ENCODE results near the gene EXO5. TPM values are rescaled to one million over a fixed set of nuclear protein-coding genes. Genes with fewer than 3 reads are reported as not detected.
A peak's percentile ranks its signal among the peaks of the same experiment; 100 is the strongest.

EXO5 gene
- total and polyA plus RNA-seq, 2 of the 13 experiments (the other 11 are each of a cell fraction or from before 2014, with no cell fraction given), result 9.9 to 20.5 TPM

GRCh38 chr1:40508375-40509341 lies at the start of gene EXO5 (continued):
- peak; percentile 41; the same call in 1 of the 2 replicates for TF ChIP-seq ZNF703 (CRISPR knock-in tag; IDR thresholded peaks at IDR 0.05; ENCODE audit: borderline replicate concordance)
- peak; percentile 94 for TF ChIP-seq ZMYM4 (CRISPR knock-in tag; IDR thresholded peaks at IDR 0.05)
- TF ChIP-seq ZNF652 (CRISPR knock-in tag; IDR thresholded peaks at IDR 0.05; ENCODE audit: borderline replicate concordance, low read depth), result no peak
- TF ChIP-seq ZKSCAN8 (CRISPR knock-in tag; IDR thresholded peaks at IDR 0.05; ENCODE audit: borderline replicate concordance), result no peak
- peak; percentile 54; the same call in 1 of the 2 replicates for TF ChIP-seq ZMYM2 (CRISPR knock-in tag; IDR thresholded peaks at IDR 0.05)
- peak; percentile 93 for TF ChIP-seq RBFOX2 (IDR thresholded peaks at IDR 0.05; ENCODE audit: low read depth, low read length)
- TF ChIP-seq ETV5 (CRISPR knock-in tag; IDR thresholded peaks at IDR 0.05; ENCODE audit: borderline replicate concordance), result peak; percentile 53; the same call in 1 of the 2 replicates
- 0 out of 2 replicates have a peak, but pooled peaks have one; percentile 90 for TF ChIP-seq ZNF513 (CRISPR knock-in tag; conservative IDR thresholded peaks at IDR 0.05)
- TF ChIP-seq KAT8 (CRISPR knock-in tag; IDR thresholded peaks at IDR 0.05), result peak; percentile 89
- TF ChIP-seq LCORL (IDR thresholded peaks at IDR 0.05), result no peak
- TF ChIP-seq LCORL (CRISPR knock-in tag; IDR thresholded peaks at IDR 0.05), result peak; percentile 78
- peak; percentile 95 for TF ChIP-seq ARNT2 (CRISPR knock-in tag; IDR thresholded peaks at IDR 0.05; ENCODE audit: low read depth)
- TF ChIP-seq MTA1 (CRISPR knock-in tag; IDR thresholded peaks at IDR 0.05; ENCODE audit: borderline replicate concordance), result peak; percentile 87
- peak; percentile 80; the same call in 1 of the 2 replicates for TF ChIP-seq NRL (CRISPR knock-in tag; IDR thresholded peaks at IDR 0.05; ENCODE audit: borderline replicate concordance)
- no peak for TF ChIP-seq KLF13 (CRISPR knock-in tag; IDR thresholded peaks at IDR 0.05)
- TF ChIP-seq, protein P1, sequence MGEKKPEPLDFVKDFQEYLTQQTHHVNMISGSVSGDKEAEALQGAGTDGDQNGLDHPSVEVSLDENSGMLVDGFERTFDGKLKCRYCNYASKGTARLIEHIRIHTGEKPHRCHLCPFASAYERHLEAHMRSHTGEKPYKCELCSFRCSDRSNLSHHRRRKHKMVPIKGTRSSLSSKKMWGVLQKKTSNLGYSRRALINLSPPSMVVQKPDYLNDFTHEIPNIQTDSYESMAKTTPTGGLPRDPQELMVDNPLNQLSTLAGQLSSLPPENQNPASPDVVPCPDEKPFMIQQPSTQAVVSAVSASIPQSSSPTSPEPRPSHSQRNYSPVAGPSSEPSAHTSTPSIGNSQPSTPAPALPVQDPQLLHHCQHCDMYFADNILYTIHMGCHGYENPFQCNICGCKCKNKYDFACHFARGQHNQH (CRISPR knock-in tag; IDR thresholded peaks at IDR 0.05), result peak; percentile 82
- TF ChIP-seq ZEB1 (IDR thresholded peaks at IDR 0.05; ENCODE audit: insufficient replicate concordance, low read depth), result peak; percentile 48
- peak; percentile 85 for TF ChIP-seq ZNF605 (CRISPR knock-in tag; IDR thresholded peaks at IDR 0.05)
- peak; percentile 81 for TF ChIP-seq CAMTA2 (CRISPR knock-in tag; IDR thresholded peaks at IDR 0.05; ENCODE audit: borderline replicate concordance)
- peak; percentile 95; the same call in 1 of the 2 replicates for TF ChIP-seq SPEN (CRISPR knock-in tag; IDR thresholded peaks at IDR 0.05; ENCODE audit: low read depth)
- 0 out of 2 replicates have a peak, but pooled peaks have one; percentile 70 for TF ChIP-seq RNF219 (CRISPR knock-in tag; IDR thresholded peaks at IDR 0.05)
- peak; percentile 74; the same call in 1 of the 2 replicates for TF ChIP-seq ZNF552 (CRISPR knock-in tag; IDR thresholded peaks at IDR 0.05; ENCODE audit: borderline replicate concordance)
- TF ChIP-seq CHD2 (IDR thresholded peaks at IDR 0.05; ENCODE audit: low read depth, low read length), result peak; percentile 90
